ENCODE data around the gene KDM4C.

KDM4C gene

DNA sequence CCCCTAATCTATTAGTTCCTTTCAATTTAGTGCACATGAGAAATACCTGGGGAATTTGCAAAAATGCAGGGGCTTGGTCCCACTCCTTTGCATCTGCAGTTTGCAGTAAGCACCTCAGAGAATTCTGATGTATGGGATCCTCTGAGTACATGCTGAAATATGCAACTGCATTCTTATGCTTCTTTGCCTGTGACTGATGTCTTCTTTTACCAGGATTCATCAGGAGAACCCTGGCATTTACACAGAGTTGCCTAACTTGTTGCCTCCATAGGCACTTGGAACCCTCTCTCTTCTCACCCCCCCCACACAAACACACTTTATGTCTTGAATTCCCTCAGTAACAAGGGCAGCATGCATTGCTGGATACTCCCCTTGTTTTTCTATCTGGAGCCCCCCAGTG is 173.1 kb downstream of the KDM4C start:
- no peaks in the 10 kb centered on the region for H3K9me3 ChIP-seq
- intact Hi-C loops (cut with DNase I; ENCODE audit: low total_unique reads) = no loop called here
- no peak overlapping the region for H3K27ac ChIP-seq
- TF ChIP-seq, protein P1, sequence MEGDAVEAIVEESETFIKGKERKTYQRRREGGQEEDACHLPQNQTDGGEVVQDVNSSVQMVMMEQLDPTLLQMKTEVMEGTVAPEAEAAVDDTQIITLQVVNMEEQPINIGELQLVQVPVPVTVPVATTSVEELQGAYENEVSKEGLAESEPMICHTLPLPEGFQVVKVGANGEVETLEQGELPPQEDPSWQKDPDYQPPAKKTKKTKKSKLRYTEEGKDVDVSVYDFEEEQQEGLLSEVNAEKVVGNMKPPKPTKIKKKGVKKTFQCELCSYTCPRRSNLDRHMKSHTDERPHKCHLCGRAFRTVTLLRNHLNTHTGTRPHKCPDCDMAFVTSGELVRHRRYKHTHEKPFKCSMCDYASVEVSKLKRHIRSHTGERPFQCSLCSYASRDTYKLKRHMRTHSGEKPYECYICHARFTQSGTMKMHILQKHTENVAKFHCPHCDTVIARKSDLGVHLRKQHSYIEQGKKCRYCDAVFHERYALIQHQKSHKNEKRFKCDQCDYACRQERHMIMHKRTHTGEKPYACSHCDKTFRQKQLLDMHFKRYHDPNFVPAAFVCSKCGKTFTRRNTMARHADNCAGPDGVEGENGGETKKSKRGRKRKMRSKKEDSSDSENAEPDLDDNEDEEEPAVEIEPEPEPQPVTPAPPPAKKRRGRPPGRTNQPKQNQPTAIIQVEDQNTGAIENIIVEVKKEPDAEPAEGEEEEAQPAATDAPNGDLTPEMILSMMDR (IDR thresholded peaks at IDR 0.05) = no peak
- no peaks in the 10 kb centered on the region for H3K36me3 ChIP-seq
- H3K4me1 ChIP-seq = peaks cover 0 to 13% (median 0%) of the 10 kb centered on the region in 4 donors
- H3K27me3 ChIP-seq = no peaks in the 10 kb centered on the region
- no peak for DNase-seq
- no peak overlapping the region for H3K4me3 ChIP-seq

GRCh38 chr9:6931913-6932312 is 174.1 kb downstream of the KDM4C start:
- Histone ChIP-seq H3K9me3 (no peaks in the 10 kb centered on the region), H3K27me3 (no peaks in the 10 kb centered on the region), H3K4me1 (peaks cover 0 to 13% (median 0%) of the 10 kb centered on the region in 4 donors), H3K4me3 (no peak overlapping the region), H3K27ac (no peak overlapping the region), H3K36me3 (no peaks in the 10 kb centered on the region)
- no peak for DNase-seq
- intact Hi-C loops (cut with DNase I; ENCODE audit: low total_unique reads) = no loop called here
- TF ChIP-seq, protein P1 (IDR thresholded peaks at IDR 0.05) = no peak

- Histone ChIP-seq H3K9me3 (no peaks in the 10 kb centered on the region), H3K4me1 (peaks cover 0 to 30% (median 10%) of the 10 kb centered on the region in 4 donors), H3K27me3 (no peaks in the 10 kb centered on the region), H3K4me3 (no peak overlapping the region), H3K27ac (no peak overlapping the region), H3K36me3 (no peaks in the 10 kb centered on the region)
- DNase-seq = no peak
- intact Hi-C loops (cut with DNase I; ENCODE audit: low total_unique reads) = no loop called here
- TF ChIP-seq, protein P1 (IDR thresholded peaks at IDR 0.05) = no peak
These were observed 178.3 kb downstream of the KDM4C start for GRCh38 chr9:6936103-6936502.

- no peak overlapping the region for H3K4me3 ChIP-seq
- TF ChIP-seq, protein P1 (IDR thresholded peaks at IDR 0.05) = no peak
- H3K27me3 ChIP-seq = no peaks in the 10 kb centered on the region
- H3K9me3 ChIP-seq = no peaks in the 10 kb centered on the region
- H3K4me1 ChIP-seq = peaks cover 0 to 24% (median 10%) of the 10 kb centered on the region in 4 donors
- no peaks in the 10 kb centered on the region for H3K36me3 ChIP-seq
- no peak for DNase-seq
- H3K27ac ChIP-seq = no peak overlapping the region
- intact Hi-C loops (cut with DNase I; ENCODE audit: low total_unique reads) = no loop called here
These were observed 179.4 kb downstream of the KDM4C start for GRCh38 chr9:6937209-6937608.

DNA sequence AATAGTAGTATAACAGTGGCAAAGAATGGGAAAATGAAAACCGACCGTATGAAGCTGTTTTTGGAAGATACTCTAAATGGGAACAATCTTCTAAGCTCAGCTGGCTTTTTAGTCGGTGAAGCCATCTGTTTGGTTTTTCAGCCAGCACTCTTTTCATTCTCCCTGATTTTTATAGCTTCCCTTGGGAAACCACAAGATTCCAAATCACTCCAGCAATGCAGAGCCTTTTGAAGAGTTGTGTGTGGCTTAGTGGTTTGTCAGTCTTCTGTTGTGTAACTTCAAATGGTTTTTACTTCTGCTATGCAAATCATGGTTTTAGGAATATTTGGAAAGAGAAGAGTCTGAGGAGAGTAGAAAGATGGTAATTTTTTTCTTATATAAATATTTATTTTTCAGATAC is 180.7 kb downstream of the KDM4C start:
- Histone ChIP-seq H3K27ac (no peak overlapping the region), H3K9me3 (no peaks in the 10 kb centered on the region), H3K27me3 (no peaks in the 10 kb centered on the region), H3K4me3 (no peak overlapping the region), H3K4me1 (peaks cover 0 to 17% (median 10%) of the 10 kb centered on the region in 4 donors), H3K36me3 (no peaks in the 10 kb centered on the region)
- TF ChIP-seq, protein P1 (IDR thresholded peaks at IDR 0.05) = no peak
- intact Hi-C loops (cut with DNase I; ENCODE audit: low total_unique reads) = no loop called here
- DNase-seq = no peak

- DNase-seq = no peak
- intact Hi-C loops (cut with DNase I; ENCODE audit: low total_unique reads) = no loop called here
- H3K27ac ChIP-seq = no peak overlapping the region
These were observed 181.1 kb downstream of the KDM4C start for GRCh38 chr9:6938873-6939272.

More at GRCh38 chr9:6938873-6939272, 181.1 kb downstream of the KDM4C start:
- H3K9me3 ChIP-seq = no peaks in the 10 kb centered on the region
- H3K27me3 ChIP-seq = no peaks in the 10 kb centered on the region
- H3K36me3 ChIP-seq = no peaks in the 10 kb centered on the region
- peaks cover 0 to 21% (median 10%) of the 10 kb centered on the region in 4 donors for H3K4me1 ChIP-seq
- H3K4me3 ChIP-seq = no peak overlapping the region
- TF ChIP-seq, protein P1 (IDR thresholded peaks at IDR 0.05) = no peak
